Nephron (organoid): ENCODE data around the gene S100A1.
"Not testable (repeated sequence)": the region's sequence is repeated elsewhere in the genome, so short reads cannot be mapped to it uniquely, and the experiment has no call there.

Source experiments
- H3K27ac Mint-ChIP-seq, 3 experiments: 2 replicates each; pipeline ENCODE4 v1.8.0; 2020; ENCODE audit warnings: mixed read lengths in 3 of 3, mild to moderate bottlenecking in 2 of 3, moderate library complexity in 1 of 3
- H3K27me3 Mint-ChIP-seq: 2 replicates; pipeline ENCODE4 v1.8.0; 2021; ENCODE audit warnings: low read depth, mild to moderate bottlenecking, moderate library complexity, mixed read lengths
- H3K36me3 Mint-ChIP-seq: 2 replicates; pipeline ENCODE4 v1.8.0; 2020; ENCODE audit warnings: low read depth, mixed read lengths
- H3K4me1 Mint-ChIP-seq: 2 replicates; pipeline ENCODE4 v1.8.0; 2020; ENCODE audit warnings: mixed read lengths
- H3K4me3 Mint-ChIP-seq, 3 experiments: 2 replicates each; pipeline ENCODE4 v1.8.0; 2020; ENCODE audit warnings: mild to moderate bottlenecking in 3 of 3, mixed read lengths in 3 of 3, moderate library complexity in 2 of 3
- H3K9me3 Mint-ChIP-seq: 2 replicates; pipeline ENCODE4 v1.8.0; 2020; ENCODE audit warnings: mixed read lengths
- TF ChIP-seq, protein P1 (sequence below), 3 experiments: fragments of 200-600 bp; sonication (generic); IDR thresholded peaks; one replicate each; pipeline ENCODE4 v1.5.0; 2021; ENCODE audit warnings: antibody characterized with exemption in 3 of 3; ENCODE audit not compliant: unreplicated experiment in 3 of 3

The S100A1 gene

DNA sequence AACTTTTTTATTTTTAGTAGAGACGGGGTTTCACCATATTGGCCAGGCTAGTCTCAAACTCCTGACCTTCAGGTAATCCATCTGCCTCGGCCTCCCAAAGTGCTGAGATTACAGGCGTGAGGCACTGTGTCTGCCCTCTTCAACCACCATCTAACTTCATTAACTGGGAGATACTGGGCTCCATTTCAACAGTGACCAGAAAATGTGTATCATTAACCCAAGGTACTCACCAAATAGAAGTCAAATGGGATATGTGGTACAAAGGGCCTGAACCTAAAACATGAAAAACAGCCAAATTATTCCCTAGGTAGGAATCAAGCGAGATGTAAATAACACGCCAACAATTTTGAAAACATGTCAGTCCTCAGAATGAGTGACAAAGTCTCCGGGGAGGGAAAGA lies 41.4 kb downstream of the S100A1 start:
- Mint-ChIP-seq H3K4me1 (peaks cover 22% of the 10 kb centered on the region), H3K27ac (peak overlapping the region in 1 of 3 experiments; percentile 78), H3K9me3 (no peaks in the 10 kb centered on the region), H3K36me3 (peaks cover 54% of the 10 kb centered on the region), H3K27me3 (no peaks in the 10 kb centered on the region), H3K4me3 (no peak overlapping the region)
- TF ChIP-seq, protein P1, sequence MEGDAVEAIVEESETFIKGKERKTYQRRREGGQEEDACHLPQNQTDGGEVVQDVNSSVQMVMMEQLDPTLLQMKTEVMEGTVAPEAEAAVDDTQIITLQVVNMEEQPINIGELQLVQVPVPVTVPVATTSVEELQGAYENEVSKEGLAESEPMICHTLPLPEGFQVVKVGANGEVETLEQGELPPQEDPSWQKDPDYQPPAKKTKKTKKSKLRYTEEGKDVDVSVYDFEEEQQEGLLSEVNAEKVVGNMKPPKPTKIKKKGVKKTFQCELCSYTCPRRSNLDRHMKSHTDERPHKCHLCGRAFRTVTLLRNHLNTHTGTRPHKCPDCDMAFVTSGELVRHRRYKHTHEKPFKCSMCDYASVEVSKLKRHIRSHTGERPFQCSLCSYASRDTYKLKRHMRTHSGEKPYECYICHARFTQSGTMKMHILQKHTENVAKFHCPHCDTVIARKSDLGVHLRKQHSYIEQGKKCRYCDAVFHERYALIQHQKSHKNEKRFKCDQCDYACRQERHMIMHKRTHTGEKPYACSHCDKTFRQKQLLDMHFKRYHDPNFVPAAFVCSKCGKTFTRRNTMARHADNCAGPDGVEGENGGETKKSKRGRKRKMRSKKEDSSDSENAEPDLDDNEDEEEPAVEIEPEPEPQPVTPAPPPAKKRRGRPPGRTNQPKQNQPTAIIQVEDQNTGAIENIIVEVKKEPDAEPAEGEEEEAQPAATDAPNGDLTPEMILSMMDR (IDR thresholded peaks at IDR 0.05; ENCODE audit: unreplicated experiment in 3 of 3) = no peak

DNA sequence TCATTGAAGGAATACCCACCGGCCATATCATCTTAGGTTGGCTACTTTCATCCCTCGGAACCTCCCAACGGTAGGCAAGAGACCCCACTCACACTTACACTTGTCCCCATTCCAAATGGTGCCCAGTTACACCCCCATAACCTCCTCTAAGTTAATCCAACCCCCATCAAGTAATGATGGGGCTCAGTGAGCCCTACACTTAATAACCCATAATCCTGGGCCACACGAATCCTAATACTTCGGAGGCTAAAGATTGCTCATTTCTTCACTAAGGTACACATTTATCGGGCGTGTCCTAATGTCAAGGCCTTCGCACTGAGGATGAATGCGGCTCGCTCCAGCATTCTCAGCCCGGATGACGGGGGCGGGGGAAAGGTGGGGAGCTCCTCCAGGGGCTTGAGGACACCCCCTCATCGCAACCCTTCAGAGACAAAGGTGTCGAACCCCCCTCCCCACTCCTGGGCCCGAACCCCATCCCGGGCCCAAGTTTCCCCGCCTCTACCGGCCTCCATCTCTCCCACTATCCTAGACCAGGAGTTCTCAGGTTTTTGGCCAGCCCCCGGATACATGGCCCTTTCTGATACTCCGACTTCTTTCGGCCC lies 42.1 kb downstream of the S100A1 start:
- Mint-ChIP-seq H3K9me3 (no peaks in the 10 kb centered on the region), H3K36me3 (peaks cover 46% of the 10 kb centered on the region), H3K27me3 (no peaks in the 10 kb centered on the region), H3K4me1 (peaks cover 22% of the 10 kb centered on the region), H3K27ac (peak overlapping the region in 1 of 3 experiments; percentile 78), H3K4me3 (no peak overlapping the region)
- TF ChIP-seq, protein P1 (IDR thresholded peaks at IDR 0.05; ENCODE audit: unreplicated experiment in 3 of 3) = no peak

DNA sequence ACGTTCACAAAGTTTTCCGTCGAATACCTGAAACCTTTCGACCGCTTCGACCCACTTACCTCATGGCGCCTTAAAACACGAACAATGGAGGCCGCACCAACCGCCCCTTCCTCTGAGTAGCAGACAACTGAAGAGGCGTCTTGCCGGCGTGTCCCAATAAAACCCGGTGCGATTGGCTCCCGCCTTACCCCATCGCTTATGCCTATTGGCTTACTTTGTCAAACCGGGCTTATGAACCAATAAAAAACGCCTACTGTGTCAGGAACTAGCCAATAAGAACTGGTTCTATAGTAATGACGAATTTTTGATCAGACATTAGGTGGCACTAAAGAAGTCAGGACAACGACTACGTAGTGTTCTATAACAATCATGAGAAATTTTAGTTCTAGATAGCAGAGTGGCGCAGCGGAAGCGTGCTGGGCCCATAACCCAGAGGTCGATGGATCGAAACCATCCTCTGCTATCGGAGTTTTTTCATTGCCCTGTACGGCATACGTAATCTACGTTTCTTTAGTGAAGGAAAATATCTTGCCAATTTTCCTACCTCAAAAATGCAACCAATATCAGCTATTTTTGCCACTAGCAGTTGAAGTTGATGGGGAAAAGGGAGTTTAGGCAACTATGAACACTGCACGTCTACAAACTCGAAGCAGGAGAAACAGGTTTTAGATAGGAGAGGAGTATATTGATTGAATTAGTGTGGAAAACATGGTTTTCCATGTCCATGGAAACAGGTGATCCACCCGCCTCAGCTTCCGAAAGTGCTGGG lies 42.8 kb downstream of the S100A1 start, which contains the start of gene ILF2:
TSS of gene ILF2 (minus strand) at position 135 of the 769 bp plus-strand sequence. CDS start at position 64, 71 bp downstream.
- TF ChIP-seq, protein P1 (IDR thresholded peaks at IDR 0.05; ENCODE audit: unreplicated experiment in 3 of 3) = peak in 2 of 3 experiments; percentile 27 to 43
- H3K36me3 Mint-ChIP-seq = peaks cover 39% of the 10 kb centered on the region
- H3K4me1 Mint-ChIP-seq = peaks cover 22% of the 10 kb centered on the region
- no peak within 1 kb of the TSS for H3K4me3 Mint-ChIP-seq
- H3K27ac Mint-ChIP-seq = peak within 1 kb of the TSS in 1 of 3 experiments; percentile 78
- H3K27me3 Mint-ChIP-seq = no peaks in the 10 kb centered on the region
- no peaks in the 10 kb centered on the region for H3K9me3 Mint-ChIP-seq

DNA sequence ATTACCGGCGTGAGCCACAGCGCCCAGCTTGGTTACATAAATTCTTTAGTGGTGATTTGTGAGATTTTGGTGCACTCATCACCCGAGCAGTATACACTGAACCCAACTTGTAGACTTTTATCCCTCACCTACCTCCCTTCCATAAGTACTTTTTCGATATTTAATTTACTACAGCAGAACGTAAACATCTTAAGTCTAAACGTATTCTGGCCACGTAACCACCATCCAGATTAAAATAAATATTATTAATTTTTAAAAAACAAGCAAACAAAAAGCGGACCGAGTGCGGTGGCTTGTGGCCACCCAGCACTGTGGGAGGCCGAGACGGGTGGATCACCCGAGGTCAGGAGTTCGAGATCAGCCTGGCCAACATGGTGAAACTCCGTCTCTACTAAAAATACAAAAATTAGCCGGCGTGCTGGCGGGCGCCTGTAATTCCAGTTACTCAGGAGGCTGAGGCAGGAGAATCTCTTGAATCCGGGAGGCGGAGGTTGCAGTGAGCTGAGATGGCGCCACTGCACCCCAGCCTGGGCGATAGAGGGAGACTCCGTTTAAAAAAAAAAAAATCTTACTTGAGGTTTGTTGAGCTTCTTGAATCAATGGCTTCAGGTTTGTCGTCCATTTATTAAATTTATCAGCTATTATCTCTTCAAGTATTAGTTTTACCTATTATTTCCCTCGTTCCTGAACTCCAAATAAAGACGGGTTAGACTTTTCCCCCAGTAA lies 43.6 kb downstream of the S100A1 start:
- H3K4me3 Mint-ChIP-seq, H3K27me3 Mint-ChIP-seq, H3K9me3 Mint-ChIP-seq: not testable (repeated sequence)
- Mint-ChIP-seq H3K36me3 (peaks cover 32% of the 10 kb centered on the region), H3K4me1 (peaks cover 22% of the 10 kb centered on the region), H3K27ac (peak overlapping the region in 2 of 3 experiments; percentile 78 to 83)

DNA sequence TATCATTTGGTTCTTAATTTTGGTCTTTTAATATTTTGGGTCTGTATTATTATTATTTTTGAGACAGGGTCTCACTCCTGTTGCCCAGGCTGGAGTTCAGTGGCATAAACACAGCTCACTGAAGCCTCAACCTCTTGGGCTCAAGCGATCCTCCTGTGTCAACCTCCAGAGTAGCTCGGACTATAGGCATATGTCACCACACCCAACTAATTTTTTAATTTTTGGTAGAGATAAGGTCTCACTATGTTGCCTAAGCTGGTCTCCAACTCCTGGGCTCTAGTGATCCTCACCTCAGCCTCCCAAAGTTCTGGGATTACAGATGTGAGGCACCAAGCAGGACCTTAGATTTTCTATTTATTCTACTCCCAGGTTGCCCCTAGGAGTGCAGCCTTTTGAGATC lies 45.3 kb downstream of the S100A1 start:
- TF ChIP-seq, protein P1 (IDR thresholded peaks at IDR 0.05; ENCODE audit: unreplicated experiment in 3 of 3) = no peak
- H3K4me3 Mint-ChIP-seq = peak overlapping the region in 1 of 3 experiments; percentile 80
- peak overlapping the region in 2 of 3 experiments; percentile 43 to 63 for H3K27ac Mint-ChIP-seq
- peaks cover 24% of the 10 kb centered on the region for H3K4me1 Mint-ChIP-seq
- peaks cover 15% of the 10 kb centered on the region for H3K36me3 Mint-ChIP-seq
- no peaks in the 10 kb centered on the region for H3K9me3 Mint-ChIP-seq
- H3K27me3 Mint-ChIP-seq = peaks cover 11% of the 10 kb centered on the region
